H1 (cell line): ENCODE measurements around the gene DNER. TPM values are rescaled to one million over a fixed set of nuclear protein-coding genes. Genes with fewer than 3 reads are reported as not detected.
"Not testable (repeated sequence)": the region's sequence is repeated elsewhere in the genome, so short reads cannot be mapped to it uniquely, and the experiment has no call there.

Experiments
- CTCF ChIA-PET: fragments of 300-600 bp; sonication (Branson Sonifier 250); formaldehyde crosslinking; loops from one replicate; lab custom pipeline; 2021; ENCODE audit not compliant: partially characterized antibody; lab: Charles Lee
- POLR2A ChIA-PET: fragments of 300-600 bp; sonication (Branson Sonifier 250); formaldehyde crosslinking; loops from one replicate; lab custom pipeline; 2021; ENCODE audit warnings: inconsistent platforms; ENCODE audit not compliant: partially characterized antibody; lab: Charles Lee
- DNase-seq, 2 experiments: peaks; one replicate each; pipeline versions ENCODE4 v3.0.0 to v3.0.0-alpha.2; 2010 to 2022; ENCODE audit warnings: low spot score in 2 of 2, low read depth in 1 of 2, mixed read lengths in 1 of 2
- FAIRE-seq: peaks from 2 replicates; lab custom pipeline; 2011; peaks lifted over from hg19 to GRCh38; lab: Jason Lieb, UNC
- H2AFZ ChIP-seq: 2 replicates; pipeline ENCODE4 v1.8.1; 2012; ENCODE audit warnings: low read length, inconsistent platforms
- H2AK5ac ChIP-seq: 2 replicates; pipeline ENCODE4 v1.6.1; 2013; ENCODE audit warnings: low read depth, low read length
- H2BK120ac ChIP-seq: replicated peaks from 2 replicates; pipeline ENCODE3; 2013; ENCODE audit warnings: low read depth, low read length, inconsistent platforms
- H2BK12ac ChIP-seq: 2 replicates; pipeline ENCODE4 v1.6.1; 2013; ENCODE audit warnings: low read depth, low read length
- H2BK15ac ChIP-seq: 2 replicates; pipeline ENCODE4 v1.6.1; 2013; ENCODE audit warnings: low read length
- H2BK20ac ChIP-seq: 2 replicates; pipeline ENCODE4 v1.6.1; 2013; ENCODE audit warnings: low read length
- H2BK5ac ChIP-seq: 2 replicates; pipeline ENCODE4 v1.6.1; 2013; ENCODE audit warnings: low read depth, low read length
- H3K14ac ChIP-seq: 2 replicates; pipeline ENCODE4 v1.6.1; 2013; ENCODE audit warnings: inconsistent platforms; ENCODE audit not compliant: insufficient read length
- H3K18ac ChIP-seq: 2 replicates; pipeline ENCODE4 v1.6.1; 2013; ENCODE audit warnings: low read length; ENCODE audit errors: extremely low read depth
- H3K23ac ChIP-seq: 2 replicates; pipeline ENCODE4 v1.6.1; 2013; ENCODE audit warnings: inconsistent platforms; ENCODE audit not compliant: insufficient read length
- H3K23me2 ChIP-seq: 2 replicates; pipeline ENCODE4 v1.6.1; 2013; ENCODE audit warnings: low read depth, low read length
- H3K27ac ChIP-seq: 2 replicates; pipeline ENCODE4 v1.6.1; 2011; ENCODE audit warnings: low read depth, low read length, inconsistent platforms
- H3K27me3 ChIP-seq, 4 experiments: replicated peaks in 1 of 4; 1 replicate in 1 of 4; 2 replicates in 3 of 4; pipeline versions ENCODE4 v1.6.1 to v1.8.1; 2011 to 2013; ENCODE audit warnings: low read length in 3 of 4, mild to moderate bottlenecking in 3 of 4, inconsistent platforms in 2 of 4, mixed read lengths in 2 of 4, moderate library complexity in 1 of 4; ENCODE audit not compliant: control insufficient read depth in 3 of 4, insufficient read depth in 3 of 4; ENCODE audit errors: extremely low read depth in 1 of 4
- H3K36me3 ChIP-seq, 4 experiments: 2 replicates each; pipeline versions ENCODE4 v1.6.1 to v1.8.1; 2011 to 2013; ENCODE audit warnings: mild to moderate bottlenecking in 4 of 4, low read length in 3 of 4, moderate library complexity in 2 of 4, control low read depth in 1 of 4, inconsistent platforms in 1 of 4; ENCODE audit not compliant: insufficient read depth in 4 of 4, control insufficient read depth in 2 of 4
- H3K4ac ChIP-seq: replicated peaks from 2 replicates; pipeline ENCODE3; 2013; ENCODE audit warnings: low read length, low read depth, mixed read lengths, inconsistent platforms; ENCODE audit not compliant: insufficient read length
- H3K4me1 ChIP-seq, 4 experiments: replicated peaks in 1 of 4; 1 replicate in 1 of 4; 2 replicates in 3 of 4; pipeline versions ENCODE4 v1.6.1 to v1.8.1; 2011 to 2013; ENCODE audit warnings: low read length in 3 of 4, inconsistent platforms in 2 of 4, mixed read lengths in 1 of 4; ENCODE audit not compliant: insufficient read depth in 4 of 4, control insufficient read depth in 3 of 4
- H3K4me2 ChIP-seq, 2 experiments: 2 replicates each; pipeline versions ENCODE4 v1.6.1 to v1.8.1; 2011 to 2013; ENCODE audit warnings: low read depth in 2 of 2, low read length in 2 of 2, control low read depth in 1 of 2, inconsistent platforms in 1 of 2, mild to moderate bottlenecking in 1 of 2; ENCODE audit not compliant: insufficient read depth in 1 of 2
- H3K4me3 ChIP-seq, 4 experiments: fragments of 200-600, 300-600 bp in 1 of 4; sonication (generic), shearing (Covaris generic), sonication (Bioruptor Twin) in 1 of 4; 2 replicates each; pipeline versions ENCODE4 v1.5.1 to v1.8.1; 2011 to 2016; ENCODE audit warnings: low read length in 4 of 4, low read depth in 3 of 4, control low read depth in 2 of 4, inconsistent platforms in 2 of 4, mild to moderate bottlenecking in 2 of 4, mixed read lengths in 1 of 4, moderate library complexity in 1 of 4; ENCODE audit not compliant: insufficient read depth in 2 of 4; ENCODE audit errors: extremely low read depth in 1 of 4
- H3K56ac ChIP-seq: replicated peaks from 2 replicates; pipeline ENCODE3; 2013; ENCODE audit warnings: low read depth, mild to moderate bottlenecking, mixed read lengths, low read length, inconsistent platforms; ENCODE audit not compliant: insufficient read length
- H3K79me1 ChIP-seq: 2 replicates; pipeline ENCODE4 v1.6.1; 2013; ENCODE audit warnings: low read depth, low read length, control low read depth
- H3K79me2 ChIP-seq, 2 experiments: 2 replicates each; pipeline versions ENCODE4 v1.6.1 to v1.8.1; 2012 to 2013; ENCODE audit warnings: low read length in 2 of 2, mild to moderate bottlenecking in 2 of 2, inconsistent platforms in 1 of 2; ENCODE audit not compliant: insufficient read depth in 2 of 2, control insufficient read depth in 1 of 2
- H3K9ac ChIP-seq, 4 experiments: replicated peaks in 1 of 4; 1 replicate in 1 of 4; 2 replicates in 3 of 4; pipeline versions ENCODE4 v1.6.1 to v1.8.1; 2011 to 2013; ENCODE audit warnings: low read depth in 3 of 4, low read length in 3 of 4, control low read depth in 2 of 4, mild to moderate bottlenecking in 2 of 4, moderate library complexity in 2 of 4, inconsistent platforms in 1 of 4; ENCODE audit errors: extremely low read depth in 1 of 4
- H3K9me3 ChIP-seq, 2 experiments: 2 replicates each; pipeline versions ENCODE4 v1.6.1 to v1.8.1; 2012 to 2013; ENCODE audit warnings: mild to moderate bottlenecking in 2 of 2, moderate library complexity in 2 of 2, control low read depth in 1 of 2, inconsistent platforms in 1 of 2, low read depth in 1 of 2, low read length in 1 of 2, mixed read lengths in 1 of 2; ENCODE audit not compliant: insufficient read depth in 2 of 2
- H4K20me1 ChIP-seq, 2 experiments: replicated peaks in 1 of 2; 2 replicates each; pipeline versions ENCODE3 to v1.8.1; 2011 to 2013; ENCODE audit warnings: inconsistent platforms in 2 of 2, low read length in 2 of 2, mild to moderate bottlenecking in 1 of 2; ENCODE audit not compliant: insufficient read depth in 2 of 2, control insufficient read depth in 1 of 2
- H4K5ac ChIP-seq: 2 replicates; pipeline ENCODE4 v1.6.1; 2013; ENCODE audit warnings: low read length, low read depth, mixed read lengths, inconsistent platforms; ENCODE audit not compliant: insufficient read length
- H4K8ac ChIP-seq: 2 replicates; pipeline ENCODE4 v1.8.0; 2013; ENCODE audit warnings: mild to moderate bottlenecking, moderate library complexity, low read length, inconsistent platforms; ENCODE audit not compliant: insufficient read depth; ENCODE audit errors: extremely low read depth
- H4K91ac ChIP-seq: replicated peaks from 2 replicates; pipeline ENCODE3; 2013; ENCODE audit warnings: low read length, mixed read lengths, inconsistent platforms; ENCODE audit not compliant: insufficient read length
- WGBS, 2 experiments: shearing (Covaris generic) in 1 of 2; methylation state at CpG; one replicate each; pipeline versions ENCODE4 v1.1.6 to v1.1.7; 2013 to 2015; ENCODE audit warnings: low lambda C conversion rate in 2 of 2, mixed read lengths in 2 of 2, inconsistent platforms in 1 of 2, low coverage in 1 of 2, missing lambda C conversion rate in 1 of 2; ENCODE audit not compliant: insufficient replicate concordance in 2 of 2, insufficient coverage in 1 of 2, insufficient read length in 1 of 2; ENCODE audit errors: extremely low coverage in 1 of 2, missing lambda C conversion rate in 1 of 2; 5-methylcytosine and 5-hydroxymethylcytosine counted together
- polyA plus RNA-seq, 7 experiments: library from polyadenylated mRNA; depleted of rRNA in 3 of 7; stranded (reverse) in 5 of 7; unstranded in 2 of 7; fragments of >200 nt in 5 of 7; fragments of 200-250 nt in 2 of 7; gene quantifications; 1 replicate in 5 of 7; 2 replicates in 1 of 7; 4 replicates in 1 of 7; pipeline versions ENCODE4 v1.2.1 to v1.2.3, GENCODE V29; 2011 to 2013; ENCODE audit warnings: missing spikeins in 2 of 7, mixed read lengths in 2 of 7
- total RNA-seq: library from RNA; stranded (reverse); fragmentation: NEBNext Ultra II Directional; extraction: Animal tissue kit (Norgen Biotek cat#: 25700); gene quantifications from 2 replicates; pipeline ENCODE4 v1.2.1, GENCODE V29; 2021

The DNER gene
- total and polyA plus RNA-seq, 2 of the 8 experiments (the other 6 are each of a cell fraction or from before 2014, with no cell fraction given) = 6.8 to 16.3 TPM

GRCh38 chr2:229614021-229614420, 100.3 kb downstream of the DNER start:
- H4K91ac ChIP-seq, POLR2A ChIA-PET, H3K4me1 ChIP-seq, H4K20me1 ChIP-seq, H3K36me3 ChIP-seq, H3K23me2 ChIP-seq, H3K4me2 ChIP-seq, H4K8ac ChIP-seq, H2BK5ac ChIP-seq, H3K18ac ChIP-seq, H2AFZ ChIP-seq, H3K79me1 ChIP-seq, FAIRE-seq, H3K4ac ChIP-seq, H2BK20ac ChIP-seq, H3K27me3 ChIP-seq, H3K23ac ChIP-seq, H3K27ac ChIP-seq, CTCF ChIA-PET, H3K56ac ChIP-seq, H2BK15ac ChIP-seq, H3K14ac ChIP-seq, H3K9me3 ChIP-seq, DNase-seq, H2BK120ac ChIP-seq, H3K9ac ChIP-seq, H3K4me3 ChIP-seq, H4K5ac ChIP-seq, H2BK12ac ChIP-seq, H3K79me2 ChIP-seq, H2AK5ac ChIP-seq: not testable (repeated sequence)
- 88% methylated on average over 3 of the region's 4 CpGs; no CpG with 5 or more reads in 1 of the 2 experiments for WGBS, 2 experiments
